ENCODE data around the gene STRIT1. TPM values are rescaled to one million over a fixed set of nuclear protein-coding genes. Genes with fewer than 3 reads are reported as not detected.

Gene STRIT1
- total RNA-seq, 1 donor from 2014 or later: not detected

- no peak overlapping the region for H2AFZ ChIP-seq (ENCODE audit: low read depth, low read length)
- no peak overlapping the region for H3K4me3 ChIP-seq (ENCODE audit: insufficient read depth, low read depth, low read length)
- Mint-ChIP-seq H3K4me3 (ENCODE audit: unreplicated experiment) (no peak overlapping the region), H3K9me3 (ENCODE audit: unreplicated experiment) (no peaks in the 10 kb centered on the region), H3K36me3 (ENCODE audit: low read depth, unreplicated experiment) (no peaks in the 10 kb centered on the region), H3K27me3 (ENCODE audit: low read depth, unreplicated experiment) (no peaks in the 10 kb centered on the region), H3K27ac (ENCODE audit: unreplicated experiment) (no peak overlapping the region), H3K4me1 (ENCODE audit: low read depth, unreplicated experiment) (peaks cover 3% of the 10 kb centered on the region)
- no peaks in the 10 kb centered on the region for H3K79me2 ChIP-seq (ENCODE audit: insufficient read depth, low read length)
- no peak overlapping the region for H3K4me2 ChIP-seq (ENCODE audit: low read length)
- H3K27ac ChIP-seq (ENCODE audit: low read depth, low read length): no peak overlapping the region
- DNase-seq (ENCODE audit: low read depth): no peak
- no peaks in the 10 kb centered on the region for H3K4me1 ChIP-seq (ENCODE audit: insufficient read depth, low read length)
- no peak overlapping the region for H3K9ac ChIP-seq (ENCODE audit: low read length)
- no peaks in the 10 kb centered on the region for H4K20me1 ChIP-seq (ENCODE audit: insufficient read depth, low read length)
- H3K36me3 ChIP-seq (ENCODE audit: insufficient read depth, low read length): no peaks in the 10 kb centered on the region
- H3K27me3 ChIP-seq (ENCODE audit: insufficient read depth, low read length): no peaks in the 10 kb centered on the region
- no peak for FAIRE-seq
- H3K9me3 ChIP-seq (ENCODE audit: insufficient read depth, low read depth, low read length): no peaks in the 10 kb centered on the region
- TF ChIP-seq CTCF (IDR thresholded peaks at IDR 0.05; ENCODE audit: insufficient read depth, low read depth, low read length) (no peak), EZH2 (IDR thresholded peaks at IDR 0.05; ENCODE audit: insufficient read depth, low read length) (no peak)
These were observed 36.9 kb upstream of the STRIT1 start for GRCh38 chr3:155330370-155330769.

GRCh38 chr3:155329513-155330048 is 36.1 kb upstream of the STRIT1 start:
- H3K9me3 Mint-ChIP-seq (ENCODE audit: unreplicated experiment): no peaks in the 10 kb centered on the region
- Histone ChIP-seq H3K4me1 (ENCODE audit: insufficient read depth, low read length) (no peaks in the 10 kb centered on the region), H3K9me3 (ENCODE audit: insufficient read depth, low read depth, low read length) (no peaks in the 10 kb centered on the region), H3K27me3 (ENCODE audit: insufficient read depth, low read length) (no peaks in the 10 kb centered on the region), H4K20me1 (ENCODE audit: insufficient read depth, low read length) (no peaks in the 10 kb centered on the region), H3K36me3 (ENCODE audit: insufficient read depth, low read length) (no peaks in the 10 kb centered on the region), H3K9ac (ENCODE audit: low read length) (no peak overlapping the region), H3K27ac (ENCODE audit: low read depth, low read length) (no peak overlapping the region), H2AFZ (ENCODE audit: low read depth, low read length) (no peak overlapping the region), H3K4me3 (ENCODE audit: insufficient read depth, low read depth, low read length) (no peak overlapping the region), H3K4me2 (ENCODE audit: low read length) (no peak overlapping the region), H3K79me2 (ENCODE audit: insufficient read depth, low read length) (no peaks in the 10 kb centered on the region)
- no peaks in the 10 kb centered on the region for H3K27me3 Mint-ChIP-seq (ENCODE audit: low read depth, unreplicated experiment)
- no peak for FAIRE-seq
- DNase-seq (ENCODE audit: low read depth): no peak
- no peaks in the 10 kb centered on the region for H3K36me3 Mint-ChIP-seq (ENCODE audit: low read depth, unreplicated experiment)
- no peak overlapping the region for H3K4me3 Mint-ChIP-seq (ENCODE audit: unreplicated experiment)
- no peak for TF ChIP-seq CTCF (IDR thresholded peaks at IDR 0.05; ENCODE audit: insufficient read depth, low read depth, low read length)
- TF ChIP-seq EZH2 (IDR thresholded peaks at IDR 0.05; ENCODE audit: insufficient read depth, low read length): no peak
- H3K27ac Mint-ChIP-seq (ENCODE audit: unreplicated experiment): no peak overlapping the region
- no peaks in the 10 kb centered on the region for H3K4me1 Mint-ChIP-seq (ENCODE audit: low read depth, unreplicated experiment)

GRCh38 chr3:155327871-155328270 is 34.4 kb upstream of the STRIT1 start:
- Histone ChIP-seq H3K79me2 (ENCODE audit: insufficient read depth, low read length) (no peaks in the 10 kb centered on the region), H3K9me3 (ENCODE audit: insufficient read depth, low read depth, low read length) (no peaks in the 10 kb centered on the region), H3K27ac (ENCODE audit: low read depth, low read length) (no peak overlapping the region), H3K4me2 (ENCODE audit: low read length) (no peak overlapping the region), H3K36me3 (ENCODE audit: insufficient read depth, low read length) (no peaks in the 10 kb centered on the region), H3K4me3 (ENCODE audit: insufficient read depth, low read depth, low read length) (no peak overlapping the region), H2AFZ (ENCODE audit: low read depth, low read length) (no peak overlapping the region), H3K27me3 (ENCODE audit: insufficient read depth, low read length) (no peaks in the 10 kb centered on the region), H4K20me1 (ENCODE audit: insufficient read depth, low read length) (no peaks in the 10 kb centered on the region), H3K4me1 (ENCODE audit: insufficient read depth, low read length) (no peaks in the 10 kb centered on the region), H3K9ac (ENCODE audit: low read length) (no peak overlapping the region)
- TF ChIP-seq CTCF (IDR thresholded peaks at IDR 0.05; ENCODE audit: insufficient read depth, low read depth, low read length): no peak
- TF ChIP-seq EZH2 (IDR thresholded peaks at IDR 0.05; ENCODE audit: insufficient read depth, low read length): no peak
- no peak overlapping the region for H3K27ac Mint-ChIP-seq (ENCODE audit: unreplicated experiment)
- no peak overlapping the region for H3K4me3 Mint-ChIP-seq (ENCODE audit: unreplicated experiment)
- no peak for DNase-seq (ENCODE audit: low read depth)
- no peaks in the 10 kb centered on the region for H3K4me1 Mint-ChIP-seq (ENCODE audit: low read depth, unreplicated experiment)
- no peaks in the 10 kb centered on the region for H3K27me3 Mint-ChIP-seq (ENCODE audit: low read depth, unreplicated experiment)
- no peaks in the 10 kb centered on the region for H3K9me3 Mint-ChIP-seq (ENCODE audit: unreplicated experiment)
- FAIRE-seq: no peak
- no peaks in the 10 kb centered on the region for H3K36me3 Mint-ChIP-seq (ENCODE audit: low read depth, unreplicated experiment)

Measured in astrocyte (in vitro differentiated cells and primary cell).